22Rv1 (cell line): ENCODE results near the gene FAM89B.

Experiments
- ZFX ChIP-seq: fragments of 450-650 bp; IDR thresholded peaks from 2 replicates; pipeline ENCODE4 v1.6.1; 2017; ENCODE audit warnings: antibody characterized with exemption, borderline replicate concordance
- TF ChIP-seq, protein P1 (sequence below): fragments of 450-650 bp; IDR thresholded peaks from 2 replicates; pipeline ENCODE4 v1.5.1; 2017; ENCODE audit warnings: mild to moderate bottlenecking

DNA sequence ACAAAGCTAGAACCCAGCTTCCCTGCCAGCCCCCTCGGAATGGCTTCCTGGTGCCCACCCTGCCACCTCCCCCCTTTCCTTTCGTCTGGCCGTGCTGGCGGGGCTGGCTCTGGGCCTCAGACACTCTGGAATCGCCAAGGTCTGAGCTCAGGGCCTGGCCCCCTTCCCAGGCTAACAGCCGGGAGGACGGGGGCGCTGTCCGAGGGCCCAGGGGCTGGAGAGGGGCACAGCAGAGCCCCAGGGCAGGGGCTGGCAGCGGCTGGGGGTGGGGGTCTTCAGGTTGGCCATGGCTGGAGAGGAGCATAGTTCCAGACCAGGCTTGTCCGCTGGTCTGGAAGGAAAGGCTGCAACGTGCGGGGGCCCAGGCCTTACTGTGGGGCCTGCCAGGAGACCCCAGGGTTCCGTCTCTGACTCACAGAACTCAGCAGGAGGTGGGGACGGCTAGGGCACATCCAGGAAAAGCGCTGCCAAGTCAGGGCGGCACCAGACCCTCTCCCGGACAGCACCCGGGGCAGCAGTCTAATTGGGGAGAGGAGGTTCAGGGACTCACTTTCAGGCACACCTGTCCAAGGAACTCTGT is 13.3 kb upstream of the FAM89B start:
- TF ChIP-seq, protein P1, sequence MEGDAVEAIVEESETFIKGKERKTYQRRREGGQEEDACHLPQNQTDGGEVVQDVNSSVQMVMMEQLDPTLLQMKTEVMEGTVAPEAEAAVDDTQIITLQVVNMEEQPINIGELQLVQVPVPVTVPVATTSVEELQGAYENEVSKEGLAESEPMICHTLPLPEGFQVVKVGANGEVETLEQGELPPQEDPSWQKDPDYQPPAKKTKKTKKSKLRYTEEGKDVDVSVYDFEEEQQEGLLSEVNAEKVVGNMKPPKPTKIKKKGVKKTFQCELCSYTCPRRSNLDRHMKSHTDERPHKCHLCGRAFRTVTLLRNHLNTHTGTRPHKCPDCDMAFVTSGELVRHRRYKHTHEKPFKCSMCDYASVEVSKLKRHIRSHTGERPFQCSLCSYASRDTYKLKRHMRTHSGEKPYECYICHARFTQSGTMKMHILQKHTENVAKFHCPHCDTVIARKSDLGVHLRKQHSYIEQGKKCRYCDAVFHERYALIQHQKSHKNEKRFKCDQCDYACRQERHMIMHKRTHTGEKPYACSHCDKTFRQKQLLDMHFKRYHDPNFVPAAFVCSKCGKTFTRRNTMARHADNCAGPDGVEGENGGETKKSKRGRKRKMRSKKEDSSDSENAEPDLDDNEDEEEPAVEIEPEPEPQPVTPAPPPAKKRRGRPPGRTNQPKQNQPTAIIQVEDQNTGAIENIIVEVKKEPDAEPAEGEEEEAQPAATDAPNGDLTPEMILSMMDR: no peak
- TF ChIP-seq ZFX: no peak
